Stimulated activated CD4-positive, alpha-beta T cell treated with anti-CD3 and anti-CD28 coated beads, TNF-alpha, amount 100 ng/mL, for 48 hours (primary cell): ENCODE data around the gene TGFBR2.

Source experiments
- DNase-seq, 3 donors: peaks; one replicate each; pipeline ENCODE4 v3.0.0-alpha.2; 2020; ENCODE audit warnings: low read depth in 3 of 3

The TGFBR2 gene

GRCh38 chr3:30637310-30638219 lies 31.2 kb downstream of the TGFBR2 start:
- no peak for DNase-seq

- no peak for DNase-seq
Measured at GRCh38 chr3:30638685-30639412, 32.4 kb downstream of the TGFBR2 start.

GRCh38 chr3:30639937-30640336 lies 33.5 kb downstream of the TGFBR2 start:
- no peak for DNase-seq

- DNase-seq = no peak
Measured at GRCh38 chr3:30640851-30641250, 34.5 kb downstream of the TGFBR2 start.

- DNase-seq = no peak
Measured at GRCh38 chr3:30641416-30642251, 35.2 kb downstream of the TGFBR2 start.

- no peak for DNase-seq
Measured at GRCh38 chr3:30642849-30643361, 36.5 kb downstream of the TGFBR2 start.

- DNase-seq = no peak
Measured at GRCh38 chr3:30643763-30644462, 37.5 kb downstream of the TGFBR2 start.

- DNase-seq = peak in 1 of 3 donors; percentile 55
Measured at GRCh38 chr3:30644615-30645014, 38.2 kb downstream of the TGFBR2 start.

- no peak for DNase-seq
Measured at GRCh38 chr3:30645077-30645476, 38.7 kb downstream of the TGFBR2 start.

- no peak for DNase-seq
Measured at GRCh38 chr3:30646181-30646876, 39.9 kb downstream of the TGFBR2 start.

GRCh38 chr3:30646961-30647752 lies 40.8 kb downstream of the TGFBR2 start:
- no peak for DNase-seq

GRCh38 chr3:30648670-30649357 lies 42.4 kb downstream of the TGFBR2 start:
- no peak for DNase-seq

GRCh38 chr3:30649572-30650318 lies 43.3 kb downstream of the TGFBR2 start:
- DNase-seq = no peak

- DNase-seq = no peak
Measured at GRCh38 chr3:30650348-30650995, 44.1 kb downstream of the TGFBR2 start.

GRCh38 chr3:30654269-30654668 lies 47.9 kb downstream of the TGFBR2 start:
- no peak for DNase-seq

- no peak for DNase-seq
Measured at GRCh38 chr3:30655187-30655812, 48.9 kb downstream of the TGFBR2 start.

- DNase-seq = no peak
Measured at GRCh38 chr3:30656624-30657141, 50.3 kb downstream of the TGFBR2 start.
